Liver (tissue), 9 donors: ENCODE measurements around the gene TRMT11. TPM values are rescaled to one million over a fixed set of nuclear protein-coding genes. Genes with fewer than 3 reads are reported as not detected.

ENCODE experiments used
- DNase-seq: peaks from one replicate; pipeline ENCODE4 v3.0.0-alpha.2; 2017; ENCODE audit warnings: low spot score
- H3K27ac ChIP-seq, 2 donors: one replicate each; pipeline ENCODE4 v1.7.0; 2013; ENCODE audit warnings: inconsistent platforms in 2 of 2, low read length in 2 of 2, control low read depth in 1 of 2, low read depth in 1 of 2, mild to moderate bottlenecking in 1 of 2
- H3K27me3 ChIP-seq, 4 donors: one replicate each; pipeline versions ENCODE4 v1.6.1 to v1.7.0; 2013; ENCODE audit warnings: low read length in 3 of 4, inconsistent platforms in 1 of 4, mild to moderate bottlenecking in 1 of 4, moderate library complexity in 1 of 4; ENCODE audit not compliant: control insufficient read depth in 4 of 4, insufficient read depth in 4 of 4
- H3K36me3 ChIP-seq, 4 donors: one replicate each; pipeline versions ENCODE4 v1.6.1 to v1.7.0; 2013; ENCODE audit warnings: low read length in 3 of 4, mild to moderate bottlenecking in 3 of 4, low read depth in 1 of 4, moderate library complexity in 1 of 4; ENCODE audit not compliant: control insufficient read depth in 4 of 4, insufficient read depth in 3 of 4
- H3K4me1 ChIP-seq, 4 donors: one replicate each; pipeline versions ENCODE4 v1.6.1 to v1.7.0; 2013; ENCODE audit warnings: low read length in 3 of 4, mild to moderate bottlenecking in 3 of 4, moderate library complexity in 1 of 4; ENCODE audit not compliant: control insufficient read depth in 4 of 4, insufficient read depth in 4 of 4
- H3K4me3 ChIP-seq, 3 donors: one replicate each; pipeline versions ENCODE4 v1.6.1 to v1.7.0; 2013; ENCODE audit warnings: low read length in 3 of 3, control low read depth in 1 of 3, low read depth in 1 of 3, mild to moderate bottlenecking in 1 of 3
- H3K9ac ChIP-seq, 2 donors: one replicate each; pipeline ENCODE4 v1.7.0; 2013; ENCODE audit warnings: low read length in 2 of 2, mild to moderate bottlenecking in 2 of 2, moderate library complexity in 2 of 2, control low read depth in 1 of 2, low read depth in 1 of 2
- H3K9me3 ChIP-seq, 4 donors: one replicate each; pipeline versions ENCODE4 v1.6.1 to v1.7.0; 2013; ENCODE audit warnings: low read length in 3 of 4; ENCODE audit not compliant: control insufficient read depth in 4 of 4
- EGR1 ChIP-seq, 2 donors: IDR thresholded peaks; 2 replicates each; pipeline ENCODE4 v1.6.1; 2016 to 2018; ENCODE audit warnings: antibody characterized with exemption in 2 of 2, low read depth in 2 of 2
- FOXA1 ChIP-seq: IDR thresholded peaks from 2 replicates; pipeline ENCODE4 v1.6.1; 2016; ENCODE audit warnings: antibody characterized with exemption
- FOXA2 ChIP-seq: IDR thresholded peaks from 2 replicates; pipeline ENCODE4 v1.6.1; 2016; ENCODE audit warnings: antibody characterized with exemption
- GABPA ChIP-seq, 2 donors: IDR thresholded peaks in 1 of 2; conservative IDR thresholded peaks in 1 of 2; 2 replicates each; pipeline ENCODE4 v1.6.1; 2016; ENCODE audit warnings: antibody characterized with exemption in 2 of 2, mild to moderate bottlenecking in 1 of 2, moderate library complexity in 1 of 2
- HNF4A ChIP-seq, 2 donors: conservative IDR thresholded peaks; 2 replicates each; pipeline ENCODE4 v1.6.1; 2016; ENCODE audit warnings: antibody characterized with exemption in 2 of 2, mild to moderate bottlenecking in 2 of 2
- HNF4G ChIP-seq: IDR thresholded peaks from 2 replicates; pipeline ENCODE4 v1.6.1; 2016; ENCODE audit warnings: antibody characterized with exemption
- JUND ChIP-seq, 2 donors: IDR thresholded peaks; 2 replicates each; pipeline ENCODE4 v1.6.1; 2016; ENCODE audit warnings: antibody characterized with exemption in 2 of 2
- NR2F2 ChIP-seq: IDR thresholded peaks from 2 replicates; pipeline ENCODE4 v1.6.1; 2016; ENCODE audit warnings: antibody characterized with exemption
- RAD21 ChIP-seq, 2 donors: IDR thresholded peaks; 2 replicates each; pipeline ENCODE4 v1.6.1; 2016; ENCODE audit warnings: antibody characterized with exemption in 2 of 2, mild to moderate bottlenecking in 2 of 2
- RXRA ChIP-seq, 2 donors: IDR thresholded peaks; 2 replicates each; pipeline ENCODE4 v1.6.1; 2017 to 2018; ENCODE audit warnings: antibody characterized with exemption in 2 of 2, mild to moderate bottlenecking in 1 of 2
- SP1 ChIP-seq: IDR thresholded peaks from 2 replicates; pipeline ENCODE4 v1.6.1; 2018; ENCODE audit warnings: antibody characterized with exemption, mild to moderate bottlenecking
- TAF1 ChIP-seq: conservative IDR thresholded peaks from 2 replicates; pipeline ENCODE4 v1.6.1; 2016; ENCODE audit warnings: antibody characterized with exemption, mild to moderate bottlenecking
- YY1 ChIP-seq: IDR thresholded peaks from 2 replicates; pipeline ENCODE4 v1.6.1; 2016; ENCODE audit warnings: antibody characterized with exemption, mild to moderate bottlenecking
- WGBS: extraction: QIAGEN DNeasy Blood & Tissue Kit; methylation state at CpG from one replicate; pipeline ENCODE4 v1.1.7; 2013; 5-methylcytosine and 5-hydroxymethylcytosine counted together
- polyA plus RNA-seq, 2 donors: library from polyadenylated mRNA; stranded (reverse) in 1 of 2; unstranded in 1 of 2; fragments of 200-250 nt in 1 of 2; fragments of >200 nt in 1 of 2; fragmentation: Nextera tagmentation in 1 of 2; extraction: Ambion mirVana in 1 of 2; gene quantifications; one replicate each; pipeline versions ENCODE4 v1.2.1 to v1.2.3, GENCODE V29; 2013 to 2015
- total RNA-seq, 2 donors: library from RNA; depleted of rRNA; stranded (reverse); fragments of >200 nt; gene quantifications; one replicate each; pipeline ENCODE4 v1.2.3, GENCODE V29; 2014
- TF ChIP-seq, protein P1 (sequence below): IDR thresholded peaks from 2 replicates; pipeline ENCODE4 v1.6.1; 2016; ENCODE audit warnings: antibody characterized with exemption
- TF ChIP-seq, protein P2 (sequence below): IDR thresholded peaks from 2 replicates; pipeline ENCODE4 v1.6.1; 2016; ENCODE audit warnings: antibody characterized with exemption
- TF ChIP-seq, protein P3 (sequence below): IDR thresholded peaks from 2 replicates; pipeline ENCODE4 v1.6.1; 2016; ENCODE audit warnings: antibody characterized with exemption, mild to moderate bottlenecking
- TF ChIP-seq, protein P4 (sequence below): fragments of 150-350 bp; IDR thresholded peaks from 2 replicates; pipeline ENCODE4 v1.5.1; 2017; ENCODE audit warnings: improper control_type of control experiment, low read depth, low read length; ENCODE audit not compliant: missing input control
- TF ChIP-seq, protein P5 (sequence below): IDR thresholded peaks from 2 replicates; pipeline ENCODE4 v1.6.1; 2016; ENCODE audit warnings: antibody characterized with exemption
- donor health status: healthy.
- donor health status: healthy.
- donor health status: healthy.
- donor health status: healthy.
- donor health status: healthy.

The TRMT11 gene
- total and polyA plus RNA-seq, 4 donors: 9.9 to 82.3 (median 17.2) TPM

DNA sequence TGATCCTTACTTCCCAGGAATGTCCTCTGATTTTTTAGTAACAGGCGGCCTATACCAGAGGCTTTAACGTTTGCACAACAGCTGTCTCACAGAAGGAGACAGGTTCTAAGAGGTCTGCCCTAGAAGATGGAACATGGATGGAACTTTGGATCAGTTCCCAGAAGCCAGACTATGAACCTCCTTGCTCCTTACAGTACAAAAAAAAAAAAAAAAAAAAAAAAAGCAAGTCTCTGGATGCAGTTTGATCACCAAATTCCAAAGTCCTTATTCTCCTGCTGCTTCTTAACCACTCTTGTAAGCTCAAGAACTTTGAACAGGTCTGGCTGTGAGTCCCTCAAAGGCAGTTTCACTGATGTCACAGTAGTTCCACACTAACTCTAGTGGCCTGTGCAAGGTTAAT is 2.0 kb upstream of the TRMT11 start:
- H3K36me3 ChIP-seq: no peaks in the 10 kb centered on the region
- H3K9me3 ChIP-seq: no peaks in the 10 kb centered on the region
- H3K27ac ChIP-seq: no peak overlapping the region
- no peak overlapping the region for H3K4me3 ChIP-seq
- H3K27me3 ChIP-seq: no peaks in the 10 kb centered on the region
- DNase-seq: no peak
- TF ChIP-seq, protein P1, sequence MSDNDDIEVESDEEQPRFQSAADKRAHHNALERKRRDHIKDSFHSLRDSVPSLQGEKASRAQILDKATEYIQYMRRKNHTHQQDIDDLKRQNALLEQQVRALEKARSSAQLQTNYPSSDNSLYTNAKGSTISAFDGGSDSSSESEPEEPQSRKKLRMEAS: no peak
- no peak for TF ChIP-seq GABPA (IDR thresholded peaks at IDR 0.05 in 1 of 2, conservative IDR thresholded peaks at IDR 0.05 in 1 of 2)
- TF ChIP-seq, protein P2, sequence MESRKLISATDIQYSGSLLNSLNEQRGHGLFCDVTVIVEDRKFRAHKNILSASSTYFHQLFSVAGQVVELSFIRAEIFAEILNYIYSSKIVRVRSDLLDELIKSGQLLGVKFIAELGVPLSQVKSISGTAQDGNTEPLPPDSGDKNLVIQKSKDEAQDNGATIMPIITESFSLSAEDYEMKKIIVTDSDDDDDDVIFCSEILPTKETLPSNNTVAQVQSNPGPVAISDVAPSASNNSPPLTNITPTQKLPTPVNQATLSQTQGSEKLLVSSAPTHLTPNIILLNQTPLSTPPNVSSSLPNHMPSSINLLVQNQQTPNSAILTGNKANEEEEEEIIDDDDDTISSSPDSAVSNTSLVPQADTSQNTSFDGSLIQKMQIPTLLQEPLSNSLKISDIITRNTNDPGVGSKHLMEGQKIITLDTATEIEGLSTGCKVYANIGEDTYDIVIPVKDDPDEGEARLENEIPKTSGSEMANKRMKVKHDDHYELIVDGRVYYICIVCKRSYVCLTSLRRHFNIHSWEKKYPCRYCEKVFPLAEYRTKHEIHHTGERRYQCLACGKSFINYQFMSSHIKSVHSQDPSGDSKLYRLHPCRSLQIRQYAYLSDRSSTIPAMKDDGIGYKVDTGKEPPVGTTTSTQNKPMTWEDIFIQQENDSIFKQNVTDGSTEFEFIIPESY: no peak
- no peak for TF ChIP-seq TAF1
- no peak for TF ChIP-seq HNF4A (conservative IDR thresholded peaks at IDR 0.05)
- TF ChIP-seq NR2F2: no peak
- TF ChIP-seq JUND (IDR thresholded peaks at IDR 0.05): no peak
- no peak for TF ChIP-seq RAD21 (IDR thresholded peaks at IDR 0.05)
- no peak for TF ChIP-seq HNF4G
- no peak for TF ChIP-seq FOXA1
- TF ChIP-seq, protein P3, sequence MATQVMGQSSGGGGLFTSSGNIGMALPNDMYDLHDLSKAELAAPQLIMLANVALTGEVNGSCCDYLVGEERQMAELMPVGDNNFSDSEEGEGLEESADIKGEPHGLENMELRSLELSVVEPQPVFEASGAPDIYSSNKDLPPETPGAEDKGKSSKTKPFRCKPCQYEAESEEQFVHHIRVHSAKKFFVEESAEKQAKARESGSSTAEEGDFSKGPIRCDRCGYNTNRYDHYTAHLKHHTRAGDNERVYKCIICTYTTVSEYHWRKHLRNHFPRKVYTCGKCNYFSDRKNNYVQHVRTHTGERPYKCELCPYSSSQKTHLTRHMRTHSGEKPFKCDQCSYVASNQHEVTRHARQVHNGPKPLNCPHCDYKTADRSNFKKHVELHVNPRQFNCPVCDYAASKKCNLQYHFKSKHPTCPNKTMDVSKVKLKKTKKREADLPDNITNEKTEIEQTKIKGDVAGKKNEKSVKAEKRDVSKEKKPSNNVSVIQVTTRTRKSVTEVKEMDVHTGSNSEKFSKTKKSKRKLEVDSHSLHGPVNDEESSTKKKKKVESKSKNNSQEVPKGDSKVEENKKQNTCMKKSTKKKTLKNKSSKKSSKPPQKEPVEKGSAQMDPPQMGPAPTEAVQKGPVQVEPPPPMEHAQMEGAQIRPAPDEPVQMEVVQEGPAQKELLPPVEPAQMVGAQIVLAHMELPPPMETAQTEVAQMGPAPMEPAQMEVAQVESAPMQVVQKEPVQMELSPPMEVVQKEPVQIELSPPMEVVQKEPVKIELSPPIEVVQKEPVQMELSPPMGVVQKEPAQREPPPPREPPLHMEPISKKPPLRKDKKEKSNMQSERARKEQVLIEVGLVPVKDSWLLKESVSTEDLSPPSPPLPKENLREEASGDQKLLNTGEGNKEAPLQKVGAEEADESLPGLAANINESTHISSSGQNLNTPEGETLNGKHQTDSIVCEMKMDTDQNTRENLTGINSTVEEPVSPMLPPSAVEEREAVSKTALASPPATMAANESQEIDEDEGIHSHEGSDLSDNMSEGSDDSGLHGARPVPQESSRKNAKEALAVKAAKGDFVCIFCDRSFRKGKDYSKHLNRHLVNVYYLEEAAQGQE: no peak
- TF ChIP-seq, protein P4, sequence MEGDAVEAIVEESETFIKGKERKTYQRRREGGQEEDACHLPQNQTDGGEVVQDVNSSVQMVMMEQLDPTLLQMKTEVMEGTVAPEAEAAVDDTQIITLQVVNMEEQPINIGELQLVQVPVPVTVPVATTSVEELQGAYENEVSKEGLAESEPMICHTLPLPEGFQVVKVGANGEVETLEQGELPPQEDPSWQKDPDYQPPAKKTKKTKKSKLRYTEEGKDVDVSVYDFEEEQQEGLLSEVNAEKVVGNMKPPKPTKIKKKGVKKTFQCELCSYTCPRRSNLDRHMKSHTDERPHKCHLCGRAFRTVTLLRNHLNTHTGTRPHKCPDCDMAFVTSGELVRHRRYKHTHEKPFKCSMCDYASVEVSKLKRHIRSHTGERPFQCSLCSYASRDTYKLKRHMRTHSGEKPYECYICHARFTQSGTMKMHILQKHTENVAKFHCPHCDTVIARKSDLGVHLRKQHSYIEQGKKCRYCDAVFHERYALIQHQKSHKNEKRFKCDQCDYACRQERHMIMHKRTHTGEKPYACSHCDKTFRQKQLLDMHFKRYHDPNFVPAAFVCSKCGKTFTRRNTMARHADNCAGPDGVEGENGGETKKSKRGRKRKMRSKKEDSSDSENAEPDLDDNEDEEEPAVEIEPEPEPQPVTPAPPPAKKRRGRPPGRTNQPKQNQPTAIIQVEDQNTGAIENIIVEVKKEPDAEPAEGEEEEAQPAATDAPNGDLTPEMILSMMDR: no peak
- no peak for TF ChIP-seq EGR1 (IDR thresholded peaks at IDR 0.05; ENCODE audit: low read depth in 2 of 2)
- no peak for TF ChIP-seq FOXA2
- TF ChIP-seq, protein P5, sequence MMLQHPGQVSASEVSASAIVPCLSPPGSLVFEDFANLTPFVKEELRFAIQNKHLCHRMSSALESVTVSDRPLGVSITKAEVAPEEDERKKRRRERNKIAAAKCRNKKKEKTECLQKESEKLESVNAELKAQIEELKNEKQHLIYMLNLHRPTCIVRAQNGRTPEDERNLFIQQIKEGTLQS: no peak
- TF ChIP-seq SP1: no peak
- TF ChIP-seq RXRA (IDR thresholded peaks at IDR 0.05): no peak
- TF ChIP-seq YY1: no peak
- WGBS: 82% methylated on average over 2 of the region's 2 CpGs
- no peak overlapping the region for H3K9ac ChIP-seq
- peaks cover 6 to 25% (median 20%) of the 10 kb centered on the region in 4 donors for H3K4me1 ChIP-seq
